ENCODE measurements around the gene PSD4.

The PSD4 gene

DNA sequence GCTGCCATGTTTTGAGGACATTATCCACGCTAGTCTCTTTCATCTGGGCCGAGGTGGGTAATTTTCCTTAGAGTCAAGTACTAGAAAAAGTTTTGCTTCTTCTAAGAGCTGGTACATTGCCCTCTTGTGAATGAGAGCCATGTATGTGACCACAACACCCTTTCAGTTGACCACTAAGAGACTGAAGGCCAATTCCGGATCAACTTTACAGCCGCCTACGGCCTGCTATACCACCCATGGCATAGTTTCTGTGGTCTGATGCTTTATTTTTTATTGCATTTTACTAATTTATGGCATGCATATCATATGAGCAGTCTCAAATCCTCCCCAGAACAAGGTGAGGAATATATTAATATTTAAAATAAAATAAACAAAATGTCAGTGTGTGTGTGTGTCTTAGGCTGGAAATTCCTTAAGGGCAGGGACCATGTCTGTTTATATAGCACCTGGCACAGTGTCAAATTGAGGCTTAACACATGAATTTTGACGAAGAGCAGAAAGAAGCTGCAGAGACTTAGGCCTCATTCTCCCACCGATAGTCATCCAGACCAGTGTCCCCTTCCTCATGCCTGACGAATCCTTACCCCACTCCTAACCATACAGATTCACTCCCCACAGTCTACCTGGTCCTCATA, 35.4 kb downstream of the PSD4 start:
- H3K4me3 ChIP-seq (replicated peaks; ENCODE audit: low read depth, low read length), result no peak overlapping the region
- TF ChIP-seq, protein P1, sequence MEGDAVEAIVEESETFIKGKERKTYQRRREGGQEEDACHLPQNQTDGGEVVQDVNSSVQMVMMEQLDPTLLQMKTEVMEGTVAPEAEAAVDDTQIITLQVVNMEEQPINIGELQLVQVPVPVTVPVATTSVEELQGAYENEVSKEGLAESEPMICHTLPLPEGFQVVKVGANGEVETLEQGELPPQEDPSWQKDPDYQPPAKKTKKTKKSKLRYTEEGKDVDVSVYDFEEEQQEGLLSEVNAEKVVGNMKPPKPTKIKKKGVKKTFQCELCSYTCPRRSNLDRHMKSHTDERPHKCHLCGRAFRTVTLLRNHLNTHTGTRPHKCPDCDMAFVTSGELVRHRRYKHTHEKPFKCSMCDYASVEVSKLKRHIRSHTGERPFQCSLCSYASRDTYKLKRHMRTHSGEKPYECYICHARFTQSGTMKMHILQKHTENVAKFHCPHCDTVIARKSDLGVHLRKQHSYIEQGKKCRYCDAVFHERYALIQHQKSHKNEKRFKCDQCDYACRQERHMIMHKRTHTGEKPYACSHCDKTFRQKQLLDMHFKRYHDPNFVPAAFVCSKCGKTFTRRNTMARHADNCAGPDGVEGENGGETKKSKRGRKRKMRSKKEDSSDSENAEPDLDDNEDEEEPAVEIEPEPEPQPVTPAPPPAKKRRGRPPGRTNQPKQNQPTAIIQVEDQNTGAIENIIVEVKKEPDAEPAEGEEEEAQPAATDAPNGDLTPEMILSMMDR (IDR thresholded peaks at IDR 0.05; ENCODE audit: low read length, missing control alignments), result no peak
- DNase-seq (ENCODE audit: low read depth), result no peak

DNA sequence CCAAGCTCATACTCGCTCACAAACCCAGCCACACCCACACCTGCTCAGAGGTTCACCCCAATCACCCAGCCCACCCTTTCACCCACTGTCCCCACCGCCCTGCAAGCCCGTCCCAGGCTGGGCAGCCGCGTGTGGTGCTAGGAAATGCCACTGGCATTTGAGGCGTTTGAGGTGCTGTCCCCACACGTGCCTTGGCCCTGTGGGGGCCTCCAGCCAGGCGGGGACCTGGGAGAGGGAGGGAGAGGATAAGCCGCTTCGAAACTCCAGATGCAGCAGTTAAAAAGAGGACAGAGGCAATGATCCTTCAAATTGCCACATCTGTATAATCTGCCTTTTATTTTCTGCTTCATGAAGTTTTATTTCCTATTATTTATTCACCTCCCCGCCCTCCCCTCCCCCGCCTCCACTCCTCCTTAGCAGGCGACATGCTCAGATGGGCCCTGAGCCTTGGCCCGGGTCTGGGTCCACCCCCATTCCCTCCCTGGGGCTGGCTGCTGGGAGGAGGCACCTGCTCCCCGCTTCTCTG, 35.9 kb downstream of the PSD4 start:
- TF ChIP-seq, protein P1 (IDR thresholded peaks at IDR 0.05; ENCODE audit: low read length, missing control alignments), result no peak
- H3K4me3 ChIP-seq (replicated peaks; ENCODE audit: low read depth, low read length), result no peak overlapping the region
- DNase-seq (ENCODE audit: low read depth), result no peak

DNA sequence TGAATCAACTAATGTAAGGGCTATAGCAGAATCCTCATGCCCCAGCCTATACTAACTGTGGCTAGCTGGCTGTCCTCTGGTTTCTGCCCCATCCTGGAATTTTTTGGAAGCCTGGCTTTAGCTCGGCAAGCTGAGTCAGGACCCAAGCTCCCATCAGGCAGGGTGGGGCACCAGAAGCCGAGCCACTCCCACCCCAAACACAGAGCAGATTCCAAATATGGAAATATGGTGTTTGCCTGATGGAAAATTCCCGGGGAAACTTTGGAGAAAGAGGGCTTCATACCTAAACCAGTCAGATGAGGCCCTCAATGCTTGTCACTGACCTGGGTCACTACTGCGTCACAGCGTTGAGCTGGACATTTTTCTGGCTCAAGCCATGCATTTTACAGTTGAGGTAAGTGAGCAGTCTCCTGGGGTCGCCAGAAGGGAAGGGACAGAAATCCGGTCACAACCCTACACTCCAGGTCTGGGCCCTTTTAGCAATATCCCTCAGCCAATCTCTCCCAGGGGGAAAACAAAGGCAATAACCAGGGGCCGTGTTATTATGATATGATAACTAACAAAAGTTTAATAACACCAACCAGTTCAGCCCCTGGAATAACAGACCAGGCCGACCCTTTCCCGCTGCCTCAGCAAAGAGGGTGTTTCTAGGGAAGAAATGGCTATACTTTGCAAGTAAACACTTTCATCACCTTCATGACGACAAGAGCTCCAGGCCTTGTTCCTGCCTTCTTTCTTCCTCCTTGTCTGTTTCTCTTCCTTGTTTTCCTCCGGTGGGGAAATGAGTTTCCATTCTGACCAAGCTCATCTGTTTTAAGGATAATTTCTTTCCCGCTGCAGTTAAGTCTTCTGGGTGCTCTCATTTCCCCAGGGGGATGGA, 37.7 kb downstream of the PSD4 start:
- no peak overlapping the region for H3K4me3 ChIP-seq (replicated peaks; ENCODE audit: low read depth, low read length)
- DNase-seq (ENCODE audit: low read depth), result peak; percentile 26
- TF ChIP-seq, protein P1 (IDR thresholded peaks at IDR 0.05; ENCODE audit: low read length, missing control alignments), result no peak

DNA sequence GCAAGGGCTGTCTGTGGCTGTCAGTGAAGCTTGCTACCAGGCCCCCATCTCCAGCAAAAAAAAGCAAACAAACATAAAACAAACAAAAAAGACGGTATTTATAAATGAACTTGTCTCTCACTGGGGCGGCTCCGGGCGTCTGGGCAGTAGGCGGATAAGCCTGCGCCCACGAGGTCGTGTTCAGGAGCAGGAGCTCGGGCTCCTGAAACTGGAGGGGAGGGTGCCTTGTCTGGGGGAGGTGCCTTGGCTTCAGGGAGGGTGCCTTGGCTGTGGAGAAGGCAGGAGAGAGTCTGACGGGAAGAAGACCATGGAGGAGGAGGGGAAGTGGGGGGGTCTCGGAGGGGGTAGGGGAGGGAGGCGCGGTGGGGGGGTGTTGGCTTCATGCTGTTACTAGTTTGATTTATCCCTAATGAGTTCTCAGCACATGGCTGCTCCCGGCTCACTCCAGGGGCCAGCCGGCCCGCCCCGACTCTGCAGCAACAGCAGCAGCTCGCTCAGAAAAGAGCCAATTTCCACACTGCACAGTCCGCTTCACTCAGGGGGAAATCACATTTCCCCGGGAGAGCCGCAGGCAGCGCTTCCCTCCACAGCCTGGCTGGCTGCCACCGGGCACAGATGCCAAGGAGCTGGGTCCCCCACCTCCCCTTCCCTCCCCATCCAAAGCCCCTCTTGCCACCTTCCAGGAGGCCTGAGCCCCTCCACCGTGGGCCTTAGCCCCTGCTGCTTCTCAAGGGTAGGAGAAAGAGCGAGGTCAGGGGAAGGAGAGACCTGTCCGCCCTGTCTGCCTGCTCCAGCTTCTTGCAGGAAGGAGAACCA, 38.7 kb downstream of the PSD4 start:
- TF ChIP-seq, protein P1 (IDR thresholded peaks at IDR 0.05; ENCODE audit: low read length, missing control alignments), result no peak

DNA sequence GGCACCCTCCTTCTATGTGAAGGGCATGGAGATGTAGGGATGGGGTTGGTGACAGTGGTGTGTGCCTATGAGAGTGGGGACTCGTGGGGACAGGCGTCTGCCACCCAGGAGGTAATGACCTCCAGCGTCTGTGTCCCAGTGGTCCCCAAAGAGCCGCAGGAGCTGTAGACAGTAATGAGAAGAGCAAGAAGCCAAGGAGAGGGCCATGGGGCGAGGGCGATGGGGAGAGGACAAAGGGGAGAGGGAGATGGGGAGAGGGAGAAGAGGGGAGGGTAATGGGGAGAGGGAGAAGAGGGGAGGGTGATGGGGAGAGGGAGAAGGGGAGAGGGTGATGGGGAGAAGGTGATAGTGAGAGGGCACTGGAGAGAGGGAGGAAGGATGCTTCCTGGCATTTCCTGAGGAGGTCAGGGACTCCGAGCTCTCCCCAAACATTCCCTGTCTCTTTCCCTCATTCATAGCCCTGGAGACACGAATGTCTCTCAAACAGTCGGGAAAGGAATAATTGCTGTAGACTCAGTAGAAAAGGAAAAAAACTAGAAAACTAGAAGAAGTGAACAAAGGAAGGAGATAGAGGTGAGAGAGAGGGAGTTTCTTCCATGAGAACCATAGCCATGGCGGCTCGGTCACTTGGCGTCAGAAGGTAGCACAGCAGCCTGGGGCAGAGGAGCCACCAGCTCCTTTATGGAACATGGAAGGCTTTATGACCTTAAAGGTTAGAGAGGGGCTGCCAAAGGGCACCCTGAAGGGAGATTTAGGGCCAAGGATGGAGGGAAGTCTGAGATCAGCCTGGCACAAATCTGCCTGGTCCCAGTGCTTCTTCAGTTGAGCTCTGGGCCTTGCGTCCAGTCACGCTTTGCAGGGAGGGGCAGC, 39.5 kb downstream of the PSD4 start:
- TF ChIP-seq, protein P1 (IDR thresholded peaks at IDR 0.05; ENCODE audit: low read length, missing control alignments), result no peak
- DNase-seq (ENCODE audit: low read depth), result no peak
- no peak overlapping the region for H3K4me3 ChIP-seq (replicated peaks; ENCODE audit: low read depth, low read length)

More for the DNA sequence above, 38.7 kb downstream of the PSD4 start:
- DNase-seq (ENCODE audit: low read depth), result no peak
- H3K4me3 ChIP-seq (replicated peaks; ENCODE audit: low read depth, low read length), result no peak overlapping the region

DNA sequence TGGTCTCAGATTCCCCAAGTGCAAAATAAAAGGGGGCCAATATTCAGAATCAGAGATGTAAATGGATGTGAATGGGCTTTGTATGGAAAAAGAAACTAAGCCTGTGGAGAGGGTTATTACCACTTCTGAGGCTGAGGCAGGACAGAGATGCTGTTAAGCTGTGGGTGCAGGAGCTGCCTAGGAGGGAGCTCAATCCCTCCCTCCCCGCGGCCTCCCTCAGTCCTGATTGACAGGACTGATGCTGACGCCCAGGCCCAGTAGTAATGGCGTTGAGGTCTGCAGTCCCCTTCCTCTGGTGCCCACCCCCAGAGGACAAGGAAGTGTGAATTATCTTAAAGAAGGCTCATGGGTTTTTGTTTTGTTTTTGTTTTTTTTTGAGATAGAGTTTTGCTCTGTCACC, 40.4 kb downstream of the PSD4 start:
- no peak overlapping the region for H3K4me3 ChIP-seq (replicated peaks; ENCODE audit: low read depth, low read length)
- DNase-seq (ENCODE audit: low read depth), result no peak
- TF ChIP-seq, protein P1 (IDR thresholded peaks at IDR 0.05; ENCODE audit: low read length, missing control alignments), result no peak
